Subcutaneous adipose tissue (tissue), 4 donors: Measurements from ENCODE around the gene CTU2. TPM values are rescaled to one million over a fixed set of nuclear protein-coding genes. Genes with fewer than 3 reads are reported as not detected.

ENCODE experiments used
- CTCF ChIP-seq: fragments of 450-650 bp; IDR thresholded peaks from one replicate; pipeline ENCODE4 v1.5.1; 2016; ENCODE audit warnings: low read depth, mild to moderate bottlenecking, control low read depth, antibody characterized with exemption, moderate library complexity
- total RNA-seq, 4 donors: library from RNA; depleted of rRNA; stranded (reverse); fragments of >200 nt; gene quantifications; one replicate each; pipeline ENCODE4 v1.1.0, GENCODE V29; 2016

Gene CTU2
- total RNA-seq, 4 donors from 2014 or later: 3.2 to 6.0 (median 4.8) TPM

- no peak for TF ChIP-seq CTCF
Measured at GRCh38 chr16:88753191-88753590, 46.9 kb downstream of the CTU2 start.

- no peak for TF ChIP-seq CTCF
Measured at GRCh38 chr16:88753602-88754001, 47.3 kb downstream of the CTU2 start.

GRCh38 chr16:88754109-88754911 lies 48.0 kb downstream of the CTU2 start:
- no peak for TF ChIP-seq CTCF

- TF ChIP-seq CTCF: no peak
Measured at GRCh38 chr16:88754912-88755744, 48.8 kb downstream of the CTU2 start.

GRCh38 chr16:88755745-88756443 lies 49.6 kb downstream of the CTU2 start:
- TF ChIP-seq CTCF: no peak

- no peak for TF ChIP-seq CTCF
Measured at GRCh38 chr16:88758227-88758943, 52.1 kb downstream of the CTU2 start.

- no peak for TF ChIP-seq CTCF
Measured at GRCh38 chr16:88758944-88759244, 52.6 kb downstream of the CTU2 start.
